ENCODE data around the gene SHANK2. TPM values are rescaled to one million over a fixed set of nuclear protein-coding genes. Genes with fewer than 3 reads are reported as not detected.

Gene SHANK2
- polyA plus RNA-seq, 3 donors, result not detected

- DNase-seq, result no peak
- Histone ChIP-seq H3K4me1 (ENCODE audit: control insufficient read depth in 1 of 2, insufficient read depth in 2 of 2, low read length in 2 of 2) (no peaks in the 10 kb centered on the region), H4K20me1 (ENCODE audit: insufficient read depth, low read length) (no peaks in the 10 kb centered on the region), H3K27me3 (ENCODE audit: control insufficient read depth in 2 of 2, insufficient read depth in 2 of 2, low read length in 2 of 2) (peaks cover 0 to 3% of the 10 kb centered on the region in 2 donors), H3K79me2 (ENCODE audit: insufficient read depth, low read length) (no peaks in the 10 kb centered on the region), H3K4me2 (replicated peaks; ENCODE audit: extremely low read depth, low read length, poor library complexity, severe bottlenecking) (no peak overlapping the region), H3K9me3 (replicated peaks in 1 of 2; ENCODE audit: control insufficient read depth in 1 of 2, insufficient read depth in 1 of 2, low read length in 2 of 2) (no peaks in the 10 kb centered on the region), H3K27ac (ENCODE audit: low read depth in 1 of 2, low read length in 2 of 2) (no peak overlapping the region), H3K36me3 (replicated peaks in 1 of 2; ENCODE audit: control insufficient read depth in 1 of 2, insufficient read depth in 2 of 2, low read length in 2 of 2) (no peaks in the 10 kb centered on the region), H3K4me3 (replicated peaks in 1 of 3; ENCODE audit: low read depth in 2 of 3, low read length in 3 of 3) (no peak overlapping the region), H2AFZ (ENCODE audit: insufficient read depth, low read depth, low read length, poor library complexity, severe bottlenecking) (no peak overlapping the region), H3K9ac (ENCODE audit: insufficient read depth, low read length, poor library complexity, severe bottlenecking) (no peak overlapping the region)
- peaks cover 7% of the 10 kb centered on the region for H3K4me1 Mint-ChIP-seq
- TF ChIP-seq CTCF (IDR thresholded peaks at IDR 0.05), result no peak
- H3K27me3 Mint-ChIP-seq (ENCODE audit: low read depth in 3 of 3), result peaks cover 8 to 9% (median 8%) of the 10 kb centered on the region in 3 donors
- H3K36me3 Mint-ChIP-seq, result no peaks in the 10 kb centered on the region
- 91% methylated on average over 6 of the region's 7 CpGs for WGBS (ENCODE audit: insufficient coverage)
- H3K27ac Mint-ChIP-seq, result no peak overlapping the region
- H3K4me3 Mint-ChIP-seq, result no peak overlapping the region
- H3K9me3 Mint-ChIP-seq, result peaks cover 0 to 6% (median 0%) of the 10 kb centered on the region in 7 donors
- intact Hi-C loops (cut with micrococcal nuclease), result no loop called here
Observed at GRCh38 chr11:71238941-71239340, 13.4 kb downstream of the SHANK2 start.

GRCh38 chr11:71238285-71238875 is 14.0 kb downstream of the SHANK2 start:
- Histone ChIP-seq H3K27me3 (ENCODE audit: control insufficient read depth in 2 of 2, insufficient read depth in 2 of 2, low read length in 2 of 2) (peaks cover 0 to 3% of the 10 kb centered on the region in 2 donors), H2AFZ (ENCODE audit: insufficient read depth, low read depth, low read length, poor library complexity, severe bottlenecking) (no peak overlapping the region), H4K20me1 (ENCODE audit: insufficient read depth, low read length) (no peaks in the 10 kb centered on the region), H3K9ac (ENCODE audit: insufficient read depth, low read length, poor library complexity, severe bottlenecking) (no peak overlapping the region), H3K79me2 (ENCODE audit: insufficient read depth, low read length) (no peaks in the 10 kb centered on the region), H3K4me3 (replicated peaks in 1 of 3; ENCODE audit: low read depth in 2 of 3, low read length in 3 of 3) (no peak overlapping the region), H3K4me2 (replicated peaks; ENCODE audit: extremely low read depth, low read length, poor library complexity, severe bottlenecking) (no peak overlapping the region), H3K36me3 (replicated peaks in 1 of 2; ENCODE audit: control insufficient read depth in 1 of 2, insufficient read depth in 2 of 2, low read length in 2 of 2) (no peaks in the 10 kb centered on the region), H3K27ac (ENCODE audit: low read depth in 1 of 2, low read length in 2 of 2) (no peak overlapping the region), H3K4me1 (ENCODE audit: control insufficient read depth in 1 of 2, insufficient read depth in 2 of 2, low read length in 2 of 2) (no peaks in the 10 kb centered on the region), H3K9me3 (replicated peaks in 1 of 2; ENCODE audit: control insufficient read depth in 1 of 2, insufficient read depth in 1 of 2, low read length in 2 of 2) (no peaks in the 10 kb centered on the region)
- Mint-ChIP-seq H3K27ac (no peak overlapping the region), H3K27me3 (ENCODE audit: low read depth in 3 of 3) (peaks cover 8 to 11% (median 8%) of the 10 kb centered on the region in 3 donors), H3K36me3 (no peaks in the 10 kb centered on the region), H3K9me3 (peaks cover 0 to 6% (median 0%) of the 10 kb centered on the region in 7 donors), H3K4me3 (no peak overlapping the region), H3K4me1 (peaks cover 7% of the 10 kb centered on the region)
- DNase-seq, result no peak
- intact Hi-C loops (cut with micrococcal nuclease), result no loop called here
- 83% methylated on average over 8 of the region's 8 CpGs for WGBS (ENCODE audit: insufficient coverage)
- TF ChIP-seq CTCF (IDR thresholded peaks at IDR 0.05), result no peak
